GM19395 (cell line): ENCODE results near the gene DOK6.
"Not testable (repeated sequence)": the region's sequence is repeated elsewhere in the genome, so short reads cannot be mapped to it uniquely, and the experiment has no call there.

ENCODE experiments used
- ATAC-seq: cut with Tn5 transposase; IDR thresholded peaks from one replicate; pipeline ENCODE4 v1.9.1; 2021; ENCODE audit warnings: mild to moderate bottlenecking, moderate library complexity; ENCODE audit not compliant: unreplicated experiment

Gene DOK6

DNA sequence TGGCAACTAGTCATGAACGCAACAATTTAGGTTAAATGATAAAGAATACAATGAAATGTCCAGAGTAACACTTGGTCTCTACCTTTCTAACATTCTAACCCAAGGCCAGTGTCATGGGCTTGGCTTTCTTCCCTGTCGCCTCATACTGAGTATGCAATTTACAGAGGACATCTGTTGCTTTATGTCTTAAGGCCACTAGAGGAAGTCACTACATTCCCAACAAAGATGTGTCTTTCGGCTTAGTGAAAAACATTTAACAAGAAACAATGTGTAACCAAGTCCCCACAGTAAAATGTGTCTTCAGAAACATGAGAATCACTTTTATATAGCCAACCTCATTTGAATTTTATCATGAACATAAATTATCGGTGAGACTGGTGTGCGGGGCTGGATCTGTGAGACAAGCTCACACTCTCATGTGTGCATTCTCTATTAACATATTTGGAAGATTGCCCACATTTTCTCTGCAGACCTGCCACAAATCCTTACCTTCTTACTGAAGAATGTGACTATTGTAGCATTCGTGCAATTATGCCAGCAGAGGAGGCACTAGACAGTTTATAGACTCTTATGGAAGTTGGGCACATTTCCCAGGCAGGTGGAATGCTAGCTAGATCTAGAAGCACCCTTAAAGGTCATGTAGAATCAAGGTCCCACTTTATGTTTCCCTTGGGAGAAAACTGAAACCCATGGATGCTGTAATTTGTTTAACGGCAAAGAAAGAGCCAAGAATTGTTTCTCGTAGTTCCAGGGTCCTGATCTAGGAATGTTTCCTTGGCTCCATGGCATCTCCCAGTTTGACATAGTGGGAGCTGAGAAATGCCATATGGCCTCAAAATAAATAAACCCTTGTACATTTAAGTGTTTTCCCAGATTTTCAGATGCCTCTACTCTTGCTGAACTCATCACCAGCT lies 445.2 kb downstream of the DOK6 start:
- no peak for ATAC-seq

DNA sequence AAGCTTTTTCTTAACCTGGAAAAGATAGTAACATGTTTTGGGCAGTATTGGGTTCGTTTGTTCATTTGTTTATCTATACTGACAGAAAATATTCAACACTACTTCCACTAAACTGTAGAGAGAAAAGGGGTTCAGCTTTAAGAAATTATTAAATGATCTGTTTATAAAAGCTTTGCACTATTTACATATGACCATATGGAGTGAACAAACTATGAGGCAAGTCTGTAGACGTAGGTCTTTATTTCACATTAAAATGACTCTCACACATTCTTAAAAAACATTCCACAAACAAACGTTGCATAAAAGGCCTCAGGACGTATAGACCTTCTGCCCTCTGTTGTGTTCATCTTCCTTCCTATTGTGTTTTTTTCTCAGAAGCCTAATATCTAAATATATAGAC lies 452.4 kb downstream of the DOK6 start:
- no peak for ATAC-seq

DNA sequence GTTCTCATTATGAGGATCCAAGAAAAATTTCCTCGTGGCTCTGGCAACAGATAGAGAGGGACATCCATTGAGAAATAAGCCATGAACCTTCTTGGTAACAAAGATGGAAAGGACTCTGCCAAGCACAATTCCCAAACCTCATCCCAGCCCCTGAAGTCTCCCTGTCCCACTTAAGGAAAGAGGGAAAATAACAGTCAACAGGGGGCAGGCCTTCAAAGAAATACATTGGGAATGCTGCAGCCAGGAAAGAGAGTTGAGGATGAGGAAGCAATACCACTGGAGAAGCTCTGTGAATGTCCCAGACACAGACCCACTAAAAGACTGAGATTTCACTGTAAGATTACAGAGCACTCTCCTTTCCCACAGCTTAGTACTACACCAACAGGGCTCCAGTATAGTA lies 453.8 kb downstream of the DOK6 start:
- ATAC-seq: no peak

DNA sequence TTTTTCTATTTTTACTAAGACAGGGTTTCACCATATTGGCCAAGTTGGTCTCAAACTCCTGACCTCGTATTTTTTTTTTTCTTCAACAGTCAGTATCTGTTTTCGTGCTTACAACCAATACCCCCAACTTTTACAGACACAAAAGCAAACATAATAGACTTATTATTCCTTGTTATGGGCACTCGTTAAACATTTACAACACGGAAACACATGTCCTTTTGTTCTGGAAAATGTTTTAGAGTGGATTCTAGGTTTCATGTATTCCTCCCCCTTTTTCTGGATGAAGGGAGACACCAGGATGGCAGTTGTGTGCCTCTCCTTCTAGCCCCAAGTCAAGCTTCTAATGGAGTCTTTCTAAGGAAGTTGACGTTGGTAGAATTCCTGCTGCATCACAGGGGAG lies 458.2 kb downstream of the DOK6 start:
- ATAC-seq: no peak

DNA sequence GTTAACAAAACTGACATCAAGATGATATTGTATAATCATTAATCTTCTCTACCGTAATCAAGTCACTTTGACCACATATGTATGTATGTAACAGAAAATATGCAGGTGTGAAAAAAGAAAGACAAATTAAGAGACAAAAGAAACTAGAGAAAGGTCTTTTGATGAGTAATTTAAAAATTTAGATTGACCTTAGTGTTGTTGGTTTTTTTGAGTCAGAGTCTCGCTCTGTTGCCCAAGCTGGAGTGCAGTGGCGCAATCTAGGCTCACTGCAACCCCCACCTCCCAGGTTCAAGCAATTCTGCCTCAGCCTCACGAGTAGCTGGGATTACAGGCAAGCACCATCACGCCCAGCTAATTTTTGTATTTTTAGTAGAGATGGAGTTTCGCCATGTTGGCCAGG lies 464.1 kb downstream of the DOK6 start:
- peak; percentile 79 for ATAC-seq

DNA sequence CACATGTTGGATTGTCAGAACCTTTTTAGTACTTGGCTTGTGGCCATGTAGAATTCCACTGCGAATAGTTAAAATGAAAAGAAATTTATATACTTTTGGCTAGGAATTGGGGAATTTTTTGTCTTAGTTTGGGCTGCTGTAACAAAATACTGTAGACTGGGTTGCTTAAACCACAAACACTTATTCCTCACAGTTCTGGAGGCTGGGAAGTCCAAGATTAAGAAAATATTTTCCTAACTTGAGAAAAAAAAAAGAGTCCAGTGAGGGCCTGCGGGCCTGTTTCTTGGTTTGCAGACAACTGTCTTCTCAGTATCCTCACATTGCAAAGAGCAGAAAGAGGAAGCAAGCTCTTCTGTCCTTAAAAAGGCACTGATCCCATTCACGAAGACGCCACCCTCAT lies 465.1 kb downstream of the DOK6 start:
- ATAC-seq: no peak

DNA sequence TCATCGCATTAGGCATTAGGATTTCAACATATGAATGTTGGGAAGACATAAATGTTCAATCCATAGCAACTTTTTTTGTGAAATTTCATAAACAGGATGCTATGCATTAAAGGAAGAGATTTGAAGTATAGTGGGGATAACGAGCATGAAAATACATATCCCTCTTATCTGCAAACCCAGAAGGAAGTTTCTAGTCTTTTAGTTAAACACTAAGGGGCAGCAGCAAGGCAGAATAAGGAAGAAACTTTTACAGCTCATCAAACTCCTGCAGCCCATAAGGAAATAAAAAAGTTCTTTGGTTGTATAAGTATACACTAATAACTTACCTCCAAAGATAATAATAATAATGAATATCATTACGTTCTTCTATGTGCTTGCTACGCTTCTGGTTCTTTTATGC lies 465.5 kb downstream of the DOK6 start:
- no peak for ATAC-seq

DNA sequence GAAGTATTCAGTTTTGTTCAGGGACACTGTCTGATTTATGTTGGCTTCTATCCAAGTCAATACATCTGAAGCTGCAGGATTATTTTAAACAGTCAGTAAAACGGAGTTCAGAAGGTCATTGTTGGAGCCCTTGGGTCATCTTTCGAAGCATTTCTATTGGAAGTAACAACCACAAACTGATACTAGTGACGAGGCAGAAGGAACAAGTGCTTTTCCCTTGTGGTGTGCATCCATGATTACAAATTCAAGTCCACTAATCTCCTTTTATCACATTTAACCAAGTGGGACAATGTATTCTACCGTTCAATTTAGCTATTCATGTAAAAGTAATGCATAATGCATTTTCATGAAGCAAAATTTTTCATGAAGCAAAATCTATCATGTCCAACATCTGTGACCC lies 470.0 kb downstream of the DOK6 start:
- no peak for ATAC-seq

DNA sequence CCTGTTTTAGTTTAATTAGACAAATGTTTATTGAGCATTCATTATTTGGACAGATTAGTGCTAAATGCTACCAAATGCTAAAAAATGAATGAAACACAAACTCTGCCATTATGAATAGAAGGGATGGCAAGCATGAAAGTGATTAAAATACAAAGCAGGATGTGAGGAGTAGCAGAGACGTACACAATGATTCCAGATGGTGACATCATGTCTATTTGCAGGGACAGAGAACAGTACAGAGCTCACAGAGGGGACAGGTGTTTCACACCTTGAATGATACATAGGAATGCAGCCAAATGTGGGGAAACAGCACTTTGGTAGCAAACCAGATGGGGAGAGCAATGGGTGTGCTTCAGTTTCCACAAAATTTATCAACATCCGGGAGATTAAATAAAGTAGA lies 470.7 kb downstream of the DOK6 start:
- ATAC-seq: no peak

DNA sequence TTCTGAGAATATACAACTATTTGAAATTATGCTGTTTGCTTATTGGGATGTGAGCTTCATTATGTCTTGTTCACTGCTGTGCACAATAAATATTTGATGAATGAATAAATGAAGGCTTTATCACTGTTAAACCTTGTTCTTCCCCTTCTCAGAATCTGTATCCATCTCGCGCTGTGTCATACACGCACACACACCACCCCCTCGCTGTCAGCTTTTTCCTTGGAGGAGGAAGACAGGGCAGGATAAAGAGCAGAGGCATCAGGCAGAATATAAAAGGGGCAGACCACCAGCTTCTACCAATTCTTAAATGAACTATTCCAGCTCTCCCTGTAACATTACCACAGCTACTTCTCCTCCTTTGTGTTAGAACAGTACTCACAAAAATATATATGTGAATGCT lies 472.0 kb downstream of the DOK6 start:
- no peak for ATAC-seq

DNA sequence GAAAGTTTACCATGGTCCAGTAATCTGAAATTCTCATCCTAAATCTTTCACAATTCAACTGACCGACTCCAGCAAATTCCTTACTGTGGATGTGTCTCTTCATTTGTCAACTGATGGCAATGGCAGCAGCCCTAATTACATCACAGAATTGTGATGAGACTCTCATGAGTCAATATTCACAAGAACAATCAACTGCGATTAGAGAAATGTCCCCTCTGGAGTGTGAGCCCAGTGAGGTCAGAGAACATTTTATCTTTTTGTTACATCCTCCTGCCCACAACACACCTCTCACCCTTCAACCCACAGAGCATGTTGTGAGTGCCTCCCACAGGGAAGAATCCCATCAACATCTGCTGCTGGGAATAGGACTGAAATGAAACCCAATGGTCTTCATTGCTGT lies 473.4 kb downstream of the DOK6 start:
- ATAC-seq: no peak

DNA sequence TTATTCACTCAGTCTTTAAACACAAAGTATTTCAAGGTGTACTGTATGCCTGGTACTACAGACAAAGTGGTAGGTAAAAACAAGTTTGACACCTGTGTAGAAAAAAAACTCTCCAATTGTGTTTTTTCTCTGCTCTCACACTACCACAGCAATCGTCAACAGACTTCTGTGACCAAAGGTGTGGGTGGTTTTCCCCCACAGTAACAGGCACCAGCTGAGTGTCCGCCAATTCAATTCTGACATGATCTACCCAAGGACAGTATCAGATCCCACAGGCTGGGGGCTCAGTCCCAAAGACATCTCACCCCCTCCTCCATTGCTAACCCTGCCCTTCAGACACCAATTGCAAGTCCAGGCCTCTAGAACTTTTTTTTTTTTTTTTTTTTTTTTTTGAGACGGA lies 475.8 kb downstream of the DOK6 start:
- ATAC-seq: no peak

DNA sequence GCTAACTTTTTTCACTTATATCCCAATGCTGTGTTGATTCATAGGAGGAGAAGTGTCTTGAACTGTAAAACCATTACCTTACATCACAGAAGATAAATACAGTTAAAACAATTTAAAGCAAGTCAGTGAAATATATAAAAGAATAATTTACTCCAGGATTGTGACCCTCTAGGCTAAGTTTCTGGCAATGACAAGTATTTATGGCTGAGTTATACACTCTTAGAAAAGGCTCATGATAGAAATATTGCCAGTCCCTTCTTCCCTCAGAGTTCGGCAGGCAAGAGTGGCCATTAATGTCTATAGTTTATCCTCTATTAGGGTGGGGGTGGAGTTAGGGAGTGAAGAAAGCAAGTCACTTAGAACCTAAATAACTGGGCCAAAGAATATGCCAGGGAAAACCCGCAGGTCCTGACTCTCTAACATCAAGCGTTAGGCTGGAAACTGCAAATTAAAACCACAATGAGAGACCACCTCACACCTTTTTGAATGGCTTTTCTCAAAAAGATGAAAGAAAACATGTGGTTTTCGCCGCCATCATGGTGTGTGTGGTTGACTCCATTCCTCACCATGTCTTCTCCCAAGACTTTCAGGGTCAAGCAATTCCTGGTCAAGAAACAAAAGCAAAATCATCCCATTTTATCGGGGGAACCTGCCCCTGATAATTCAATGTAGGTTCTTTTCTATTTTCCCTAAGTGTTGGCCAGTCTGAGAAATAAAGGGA lies 477.7 kb downstream of the DOK6 start:
- ATAC-seq: no peak

DNA sequence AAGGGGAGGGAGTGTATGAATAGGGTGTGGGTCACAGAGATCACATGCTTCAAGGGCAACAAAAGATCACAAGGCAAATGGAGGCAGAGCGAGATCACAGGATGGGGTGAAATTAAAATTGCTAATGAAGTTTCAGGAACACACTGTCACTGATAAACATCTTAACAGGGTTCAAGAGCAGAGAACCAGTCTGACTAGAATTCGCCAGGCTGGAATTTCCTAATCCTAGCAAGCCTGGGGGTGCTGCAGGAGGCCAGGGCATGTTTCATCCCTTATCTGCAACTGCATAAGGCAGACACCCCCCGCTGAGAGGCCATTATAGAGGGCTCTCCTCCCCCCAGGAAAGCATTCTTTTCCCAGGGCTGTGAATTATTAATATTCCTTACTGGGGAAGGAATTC lies 478.4 kb downstream of the DOK6 start:
- not testable (repeated sequence) for ATAC-seq

DNA sequence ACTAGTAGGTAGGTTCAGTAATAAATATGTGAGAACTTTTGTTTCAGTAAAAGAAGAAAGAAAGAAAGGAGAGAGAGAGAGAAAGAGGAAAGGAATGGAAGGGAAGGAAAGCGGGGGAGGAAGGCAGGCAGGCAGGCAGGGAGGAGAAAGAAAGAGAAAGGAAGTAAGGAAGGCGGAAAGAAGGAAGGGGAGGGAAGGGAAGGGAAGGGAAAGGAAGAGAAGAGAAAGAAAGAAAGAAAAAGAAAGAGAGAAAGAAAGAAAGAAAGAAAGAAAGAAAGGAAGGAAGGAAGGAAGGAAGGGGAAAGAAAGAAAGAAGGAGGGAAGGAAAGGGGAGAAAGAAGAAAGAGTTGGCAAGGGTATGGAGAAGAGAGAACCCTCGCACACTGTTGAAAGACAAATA lies 479.4 kb downstream of the DOK6 start:
- no peak for ATAC-seq

DNA sequence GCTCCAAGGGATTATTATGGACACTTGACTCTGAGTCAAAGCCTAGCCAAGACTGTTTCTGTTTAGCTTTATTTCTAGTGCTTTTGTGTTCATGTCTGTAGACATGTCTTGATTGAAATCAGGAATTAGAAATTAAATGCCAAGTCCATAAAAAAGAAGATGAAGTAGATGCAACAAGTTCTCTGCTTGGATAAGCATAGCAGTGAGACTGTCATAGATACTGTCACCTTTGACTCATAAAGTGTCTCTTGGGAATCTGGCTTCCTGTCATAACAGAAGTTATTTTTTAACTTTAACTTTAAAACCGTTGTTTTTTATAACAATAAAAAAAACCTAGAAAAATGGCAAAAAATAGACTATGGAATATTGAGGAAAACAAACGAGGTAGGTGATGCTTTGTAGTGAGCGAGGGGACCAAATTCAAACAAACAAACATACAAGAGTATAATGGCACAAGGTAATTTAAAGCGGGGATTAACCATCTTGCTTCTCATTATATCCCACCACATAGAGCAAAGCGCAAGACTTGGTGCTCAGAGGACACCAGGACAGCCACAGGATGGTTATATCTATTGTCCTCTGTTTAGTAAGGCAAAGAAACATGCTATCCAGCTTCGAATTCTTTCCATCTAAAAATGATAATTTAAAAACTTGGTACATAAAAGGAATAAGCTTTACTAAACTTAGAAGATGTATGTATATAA lies 482.4 kb downstream of the DOK6 start:
- peak; percentile 52 for ATAC-seq

DNA sequence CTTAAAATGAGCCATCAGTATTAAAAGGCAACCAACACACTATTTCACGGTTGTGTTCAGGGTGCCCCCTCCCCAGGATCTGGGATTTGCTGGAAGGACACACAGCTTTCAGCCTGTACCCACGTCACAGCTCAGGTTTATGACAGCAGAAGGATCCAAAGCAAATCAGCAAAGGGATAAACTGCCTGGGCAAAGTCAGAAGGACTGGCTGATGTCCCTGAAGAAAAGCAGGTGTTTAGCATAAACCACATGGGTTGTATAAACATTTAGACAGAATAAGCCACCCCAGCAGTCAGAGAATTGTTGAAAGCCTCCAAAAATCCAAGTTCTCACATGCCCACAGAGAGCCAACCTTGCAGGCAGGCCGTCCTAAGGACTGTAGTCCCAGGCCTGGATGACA lies 483.1 kb downstream of the DOK6 start:
- ATAC-seq: no peak

DNA sequence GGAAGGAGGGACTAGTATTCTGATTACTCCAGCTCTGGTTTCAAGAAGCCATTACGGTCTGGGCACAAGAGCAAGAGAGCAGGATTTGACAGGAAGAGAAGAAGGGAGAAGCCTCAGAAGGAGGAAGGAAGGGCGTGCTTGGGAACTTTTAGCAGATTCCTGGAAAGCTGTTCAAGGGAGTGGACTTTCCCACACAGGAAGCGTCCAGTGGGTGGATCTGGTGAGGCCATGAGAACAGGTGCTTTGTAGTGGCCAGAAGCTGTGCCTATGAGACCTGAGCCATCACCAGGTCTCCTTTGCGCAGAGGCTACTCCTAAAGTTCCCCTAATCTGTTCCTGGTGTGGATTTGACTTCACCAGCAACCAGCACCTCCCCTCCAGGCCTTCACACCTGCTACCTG lies 484.7 kb downstream of the DOK6 start:
- no peak for ATAC-seq

DNA sequence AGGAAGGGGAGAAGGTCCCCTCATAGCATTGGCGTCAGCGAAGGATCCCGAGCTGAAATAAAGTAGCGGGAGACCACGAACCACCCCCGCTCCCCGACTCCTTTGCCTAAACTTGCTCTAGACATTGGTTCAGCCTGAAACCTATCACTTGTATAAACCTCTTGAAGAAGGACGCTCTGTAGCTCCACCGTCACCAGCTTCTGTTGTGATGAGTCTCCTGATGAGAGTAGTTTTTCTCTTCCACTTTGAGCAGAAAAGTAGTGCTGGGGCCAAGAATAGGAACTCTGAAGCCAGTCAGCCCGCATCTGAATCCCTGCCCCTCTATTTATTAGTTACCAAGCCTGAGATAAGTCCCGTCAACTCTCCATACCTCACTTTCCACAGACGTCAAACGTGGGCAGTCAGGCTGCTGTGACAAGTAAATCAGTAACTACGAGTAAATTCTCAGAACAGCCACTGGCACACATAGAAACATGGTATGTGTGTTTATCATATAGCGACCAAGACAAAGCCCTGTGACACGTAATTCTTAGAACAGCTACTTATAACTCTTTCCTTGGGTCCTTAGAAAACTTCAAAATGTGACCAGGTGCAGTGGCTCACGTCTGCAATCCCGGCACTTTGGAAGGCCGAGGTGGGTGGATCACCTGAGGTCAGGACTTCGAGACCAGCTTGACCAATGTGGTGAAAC lies 485.3 kb downstream of the DOK6 start:
- peak; percentile 85 for ATAC-seq

DNA sequence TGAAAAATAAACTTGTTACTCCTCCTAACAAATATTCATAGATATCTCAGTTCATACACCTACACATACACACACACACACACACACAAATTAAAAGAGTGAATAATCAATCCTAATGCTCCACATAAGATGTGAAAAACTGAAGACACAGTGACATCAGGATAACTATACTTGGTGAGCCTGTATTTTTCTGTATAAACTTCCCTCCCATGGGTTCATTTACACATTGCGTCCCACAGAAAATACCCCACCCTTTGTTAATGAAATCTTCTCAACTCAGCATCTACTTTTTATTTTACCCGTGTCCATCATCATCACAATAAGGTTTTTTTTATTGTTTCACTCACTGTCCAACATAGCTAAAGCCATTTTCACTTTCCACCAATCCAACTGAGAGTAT lies 486.6 kb downstream of the DOK6 start:
- ATAC-seq: no peak

DNA sequence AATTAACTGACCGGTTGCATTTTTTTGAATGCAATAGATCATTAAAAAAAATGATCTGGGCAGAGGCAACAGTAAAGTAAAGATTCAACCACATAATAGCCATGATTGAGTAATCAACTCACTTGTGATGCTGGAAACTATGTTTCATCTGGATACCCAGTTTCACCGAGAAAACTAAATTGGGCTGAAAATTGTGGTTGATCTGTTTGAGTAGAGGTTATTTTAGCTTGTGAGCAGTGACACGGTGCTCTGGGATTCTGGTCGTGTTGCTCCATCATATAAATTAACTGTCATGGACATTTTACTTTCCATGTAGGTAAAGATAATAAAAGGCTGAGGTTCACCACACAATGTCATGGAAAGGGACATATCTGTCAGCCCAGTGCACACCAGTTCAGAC lies 488.3 kb downstream of the DOK6 start:
- ATAC-seq: no peak
